Large intestine (tissue), 3 donors: Measurements from ENCODE around the gene ATRNL1. TPM values are rescaled to one million over a fixed set of nuclear protein-coding genes. Genes with fewer than 3 reads are reported as not detected.
"Not testable (repeated sequence)": the region's sequence is repeated elsewhere in the genome, so short reads cannot be mapped to it uniquely, and the experiment has no call there.

Source experiments
- DNase-seq, 2 donors: peaks; one replicate each; pipeline versions ENCODE4 v3.0.0 to v3.0.0-alpha.2; 2013
- H3K27ac ChIP-seq: one replicate; pipeline ENCODE4 v1.5.1; 2013; ENCODE audit warnings: low read length
- H3K27me3 ChIP-seq: 2 replicates; pipeline ENCODE4 v1.6.1; 2013; ENCODE audit warnings: low read length; ENCODE audit not compliant: control insufficient read depth, insufficient read depth
- H3K36me3 ChIP-seq: 2 replicates; pipeline ENCODE4 v1.6.1; 2013; ENCODE audit warnings: low read length; ENCODE audit not compliant: control insufficient read depth, insufficient read depth
- H3K4me1 ChIP-seq: one replicate; pipeline ENCODE4 v1.6.1; 2013; ENCODE audit warnings: low read length; ENCODE audit not compliant: control insufficient read depth, insufficient read depth
- H3K4me3 ChIP-seq: one replicate; pipeline ENCODE4 v1.5.1; 2013; ENCODE audit warnings: low read length
- H3K9me3 ChIP-seq: one replicate; pipeline ENCODE4 v1.6.1; 2013; ENCODE audit warnings: mild to moderate bottlenecking, low read depth, low read length, moderate library complexity; ENCODE audit not compliant: control insufficient read depth
- WGBS: methylation state at CpG from one replicate; pipeline ENCODE4 v1.1.5; 2013; ENCODE audit warnings: low lambda C conversion rate; ENCODE audit not compliant: insufficient coverage; 5-methylcytosine and 5-hydroxymethylcytosine counted together
- polyA plus RNA-seq: library from polyadenylated mRNA; unstranded; fragments of 120-200 nt; gene quantifications from one replicate; pipeline ENCODE4 v1.2.1, GENCODE V29; 2013

Gene ATRNL1
- polyA plus RNA-seq, 1 donor: 2.6 TPM

DNA sequence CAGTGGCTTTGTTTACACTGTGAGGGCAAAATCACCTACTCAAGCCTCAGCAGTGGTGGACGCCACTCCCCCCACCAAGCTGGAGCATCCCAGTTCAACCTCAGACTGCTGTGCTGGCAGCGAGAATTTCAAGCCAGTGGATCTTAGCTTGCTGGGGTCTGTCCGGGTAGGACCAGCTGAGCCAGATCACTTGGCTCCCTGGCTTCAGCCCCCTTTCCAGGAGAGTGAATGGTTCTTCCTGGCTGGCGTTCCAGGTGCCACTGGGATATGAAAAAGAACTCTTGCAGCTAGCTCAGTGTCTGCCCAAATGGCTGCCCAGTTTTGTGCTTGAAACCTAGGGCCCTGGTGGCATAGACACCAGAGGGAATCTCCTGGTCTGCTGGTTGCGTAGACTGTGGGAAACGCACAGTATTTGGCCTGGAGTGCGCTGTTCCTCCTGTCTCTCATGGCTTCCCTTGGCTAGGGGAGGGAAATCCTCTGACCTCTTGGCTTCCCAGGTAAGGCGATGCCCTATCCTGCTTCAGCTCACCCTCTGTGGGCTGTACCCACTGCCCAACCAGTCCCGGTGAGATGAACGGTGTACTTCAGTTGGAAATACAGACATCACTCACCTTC, 398.5 kb downstream of the ATRNL1 start:
- Histone ChIP-seq H3K9me3 (no peaks in the 10 kb centered on the region), H3K4me1 (no peaks in the 10 kb centered on the region), H3K27ac (no peak overlapping the region), H3K4me3 (no peak overlapping the region), H3K36me3 (no peaks in the 10 kb centered on the region), H3K27me3 (no peaks in the 10 kb centered on the region)
- no peak for DNase-seq
- no CpG with 5 or more reads among the region's 10 CpGs for WGBS

DNA sequence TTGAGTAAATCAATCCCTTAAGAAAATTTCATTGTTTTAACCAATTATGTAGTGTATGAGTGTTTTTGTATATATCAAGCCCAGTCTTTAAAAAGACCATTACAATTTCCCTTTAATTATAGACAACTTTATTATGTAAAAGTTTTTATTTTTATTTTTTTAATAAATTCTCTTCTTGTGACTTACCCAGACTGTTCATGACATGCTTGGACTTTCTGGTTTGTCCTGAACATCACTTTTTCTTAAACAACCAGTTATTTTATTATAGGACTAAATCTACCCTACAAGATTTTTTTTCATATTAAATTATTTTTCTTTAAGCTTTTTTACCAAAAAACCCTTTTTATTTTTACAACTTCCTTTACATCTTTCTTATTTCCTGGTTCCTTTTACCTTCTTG, 410.4 kb downstream of the ATRNL1 start:
- no peaks in the 10 kb centered on the region for H3K4me1 ChIP-seq
- H3K4me3 ChIP-seq: no peak overlapping the region
- H3K36me3 ChIP-seq: no peaks in the 10 kb centered on the region
- no peak for DNase-seq
- H3K27ac ChIP-seq: no peak overlapping the region
- no peaks in the 10 kb centered on the region for H3K27me3 ChIP-seq
- no peaks in the 10 kb centered on the region for H3K9me3 ChIP-seq

DNA sequence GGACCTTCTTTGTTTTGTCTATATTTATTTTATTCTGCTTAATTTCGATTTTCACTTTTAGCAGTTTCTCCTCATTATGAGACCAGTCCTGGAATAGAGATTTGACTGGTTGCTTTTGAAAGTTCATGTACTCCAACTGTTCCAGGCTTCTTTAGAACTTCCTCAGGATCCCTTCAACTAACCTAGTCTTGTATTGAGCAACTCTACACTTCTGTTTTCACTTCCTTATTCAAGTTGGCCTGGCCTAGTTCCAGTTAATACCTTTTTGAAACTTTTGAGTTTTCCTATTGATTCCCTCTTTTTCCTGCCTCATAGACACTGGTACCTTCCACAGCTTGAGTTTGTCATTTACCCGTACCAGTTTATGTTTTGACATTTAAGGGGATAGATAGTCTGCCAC, 421.7 kb downstream of the ATRNL1 start:
- Histone ChIP-seq H3K36me3 (no peaks in the 10 kb centered on the region), H3K27ac (no peak overlapping the region), H3K4me1 (no peaks in the 10 kb centered on the region), H3K27me3 (no peaks in the 10 kb centered on the region), H3K4me3 (no peak overlapping the region), H3K9me3 (no peaks in the 10 kb centered on the region)
- WGBS: 89% methylated on average over 2 of the region's 2 CpGs
- DNase-seq: no peak

DNA sequence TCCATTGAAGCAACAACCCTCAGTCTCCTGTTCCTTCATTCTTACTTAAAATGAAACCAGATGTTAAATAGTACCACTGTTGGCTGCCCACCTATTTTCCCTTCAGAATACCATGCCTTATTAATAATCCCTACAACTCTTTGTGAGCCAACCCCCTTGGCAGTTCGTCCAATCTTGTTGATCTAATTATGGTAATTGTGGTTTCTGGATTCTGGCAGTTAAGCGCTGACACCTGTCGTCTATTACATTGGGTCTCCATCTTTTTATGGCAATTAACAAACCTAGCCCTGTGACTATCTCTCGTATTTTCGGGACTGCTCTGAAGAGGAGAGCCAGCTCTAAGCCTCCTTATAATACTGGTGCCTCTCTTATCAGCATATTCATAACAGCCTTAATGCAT, 432.0 kb downstream of the ATRNL1 start:
- H3K36me3 ChIP-seq: no peaks in the 10 kb centered on the region
- WGBS: 100% methylated on average over 3 of the region's 5 CpGs
- DNase-seq: no peak

DNA sequence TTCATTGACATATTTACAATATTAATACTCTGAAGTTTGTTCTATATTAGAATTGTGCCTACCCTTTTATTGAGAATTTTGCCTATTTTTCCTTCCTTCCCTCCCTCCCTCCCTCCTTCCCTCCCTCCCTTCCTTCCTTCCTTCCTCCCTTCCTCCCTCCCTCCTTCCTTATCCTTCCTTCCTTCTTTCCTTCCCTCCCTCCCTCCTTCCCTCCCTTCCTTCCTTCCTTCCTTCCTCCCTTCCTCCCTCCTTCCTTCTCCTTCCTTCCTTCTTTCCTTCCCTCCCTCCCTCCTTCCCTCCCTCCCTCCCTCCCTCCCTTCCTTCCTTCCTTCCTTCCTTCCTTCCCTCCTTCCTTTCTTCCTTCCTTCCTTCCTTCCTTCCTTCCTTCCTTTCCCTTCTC, 434.5 kb downstream of the ATRNL1 start:
- H3K4me1 ChIP-seq, H3K9me3 ChIP-seq, H3K36me3 ChIP-seq, H3K27me3 ChIP-seq, DNase-seq, H3K4me3 ChIP-seq, H3K27ac ChIP-seq: not testable (repeated sequence)

More for the DNA sequence above, 432.0 kb downstream of the ATRNL1 start:
- no peaks in the 10 kb centered on the region for H3K4me1 ChIP-seq
- H3K4me3 ChIP-seq: no peak overlapping the region
- H3K9me3 ChIP-seq: no peaks in the 10 kb centered on the region
- H3K27me3 ChIP-seq: no peaks in the 10 kb centered on the region
- no peak overlapping the region for H3K27ac ChIP-seq

DNA sequence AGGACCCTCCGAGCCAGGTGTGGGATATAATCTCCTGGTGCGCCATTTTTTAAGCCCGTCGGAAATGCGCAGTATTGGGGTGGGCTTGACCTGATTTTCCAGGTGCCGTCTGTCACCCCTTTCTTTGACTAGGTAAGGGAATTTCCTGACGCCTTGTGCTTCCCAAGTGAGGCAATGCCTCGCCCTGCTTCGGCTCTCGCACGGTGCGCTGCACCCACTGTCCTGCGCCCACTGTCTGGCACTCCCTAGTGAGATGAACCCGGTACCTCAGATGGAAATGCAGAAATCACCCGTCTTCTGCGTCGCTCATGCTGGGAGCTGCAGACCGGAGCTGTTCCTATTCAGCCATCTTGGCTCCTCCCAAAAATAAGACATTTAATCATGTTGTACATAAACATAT, 443.2 kb downstream of the ATRNL1 start:
- H3K27me3 ChIP-seq, H3K36me3 ChIP-seq, H3K4me1 ChIP-seq, H3K27ac ChIP-seq, H3K4me3 ChIP-seq, DNase-seq, H3K9me3 ChIP-seq: not testable (repeated sequence)
- WGBS: no CpG with 5 or more reads among the region's 18 CpGs

DNA sequence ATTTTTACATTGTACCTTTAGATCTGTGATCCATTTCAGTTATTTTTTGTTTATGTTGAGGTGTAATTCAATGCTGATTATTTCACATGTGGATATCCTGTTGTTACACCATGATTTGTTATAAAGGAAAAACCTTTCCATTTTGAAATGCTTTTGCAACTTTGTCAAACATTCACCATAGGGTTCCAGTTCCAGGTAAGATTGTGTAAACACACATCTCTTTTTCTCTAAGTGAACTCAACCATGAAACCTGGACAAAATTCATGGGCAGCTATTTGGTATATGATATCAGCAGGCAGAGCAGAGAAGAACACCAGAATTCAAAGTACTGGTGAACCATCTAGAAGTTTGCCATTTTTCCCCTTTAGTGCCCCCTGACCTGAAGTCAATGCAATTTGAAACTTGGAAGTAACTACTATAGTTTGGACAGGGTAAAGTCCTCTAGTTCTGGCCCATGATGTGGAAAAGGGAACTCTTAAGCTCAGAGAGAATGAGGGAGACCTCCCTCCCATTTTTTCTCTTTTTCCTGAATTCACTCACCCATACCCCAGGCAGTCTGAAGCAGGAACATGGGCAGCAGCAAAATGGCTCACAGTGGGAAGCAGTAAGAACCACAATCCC, 446.1 kb downstream of the ATRNL1 start:
- Histone ChIP-seq H3K9me3 (no peaks in the 10 kb centered on the region), H3K4me3 (no peak overlapping the region), H3K4me1 (no peaks in the 10 kb centered on the region), H3K27ac (no peak overlapping the region), H3K27me3 (no peaks in the 10 kb centered on the region), H3K36me3 (no peaks in the 10 kb centered on the region)
- DNase-seq: no peak

DNA sequence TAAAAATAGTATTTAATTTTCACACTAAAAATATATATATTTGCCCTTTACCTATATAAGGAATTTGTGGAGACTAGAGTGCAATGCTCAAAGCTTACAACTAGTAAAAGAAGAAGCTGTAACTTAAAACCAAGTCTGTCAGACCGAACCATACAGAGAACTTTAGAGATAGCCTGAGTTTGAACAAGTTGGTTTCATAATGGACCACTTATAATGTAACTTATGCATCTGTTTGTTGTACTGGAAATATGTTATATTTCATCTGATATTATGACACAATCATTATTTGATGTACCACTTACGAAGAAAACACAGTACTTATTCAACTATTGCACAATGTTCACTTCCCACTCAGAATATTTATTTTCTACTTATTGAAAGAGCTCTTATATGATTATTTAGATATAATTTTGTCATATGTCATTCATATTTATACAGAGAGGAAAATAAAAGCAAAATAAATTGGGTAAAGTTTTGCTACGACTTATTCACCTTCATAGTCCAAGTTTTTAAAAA, 462.8 kb downstream of the ATRNL1 start:
- WGBS: 75% methylated on average over 2 of the region's 3 CpGs

DNA sequence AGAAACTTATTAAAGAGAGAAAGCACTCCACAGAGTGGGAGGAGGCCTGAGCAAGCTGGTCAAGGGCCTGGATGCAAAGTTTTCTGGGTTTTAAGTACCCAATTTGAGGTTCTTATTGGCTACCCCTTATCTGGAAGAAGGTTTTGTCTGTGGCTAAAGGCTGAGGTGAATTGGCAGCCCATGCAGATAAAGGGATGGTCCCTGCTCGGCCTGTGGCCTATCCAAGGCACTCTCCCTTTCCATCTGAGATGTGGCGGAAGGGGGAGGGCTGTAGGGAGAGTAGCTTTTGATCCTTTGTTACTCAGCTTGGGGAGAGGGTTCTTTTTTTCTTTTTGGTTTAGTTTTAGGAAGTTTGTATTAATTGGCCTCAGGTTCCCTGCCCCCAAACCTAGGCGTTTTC, 465.1 kb downstream of the ATRNL1 start:
- no CpG with 5 or more reads among the region's 3 CpGs for WGBS
- no peaks in the 10 kb centered on the region for H3K4me1 ChIP-seq
- no peaks in the 10 kb centered on the region for H3K27me3 ChIP-seq
- no peak for DNase-seq
- no peak overlapping the region for H3K27ac ChIP-seq
- no peak overlapping the region for H3K4me3 ChIP-seq
- H3K36me3 ChIP-seq: no peaks in the 10 kb centered on the region
- H3K9me3 ChIP-seq: no peaks in the 10 kb centered on the region

More for the DNA sequence above, 462.8 kb downstream of the ATRNL1 start:
- Histone ChIP-seq H3K4me1 (no peaks in the 10 kb centered on the region), H3K36me3 (no peaks in the 10 kb centered on the region), H3K4me3 (no peak overlapping the region), H3K9me3 (no peaks in the 10 kb centered on the region), H3K27ac (no peak overlapping the region), H3K27me3 (no peaks in the 10 kb centered on the region)
- DNase-seq: no peak

DNA sequence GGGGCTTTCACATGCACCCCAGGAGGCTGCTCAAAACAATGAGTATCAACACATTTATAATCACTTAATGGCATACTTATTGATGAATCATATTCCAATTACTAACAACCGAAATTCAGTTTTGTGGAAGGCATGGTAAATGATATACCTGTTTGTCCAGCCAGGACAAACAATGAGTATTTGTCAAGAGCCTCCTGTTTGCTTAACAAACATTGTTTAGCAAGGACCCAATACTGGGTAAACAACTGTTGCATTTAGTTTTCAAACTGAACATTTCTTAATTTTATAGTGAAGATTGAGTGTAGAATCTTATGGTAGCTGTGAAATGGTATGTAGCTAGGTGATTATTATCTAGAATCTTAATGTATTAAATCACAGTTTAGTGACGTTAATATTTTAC, 473.7 kb downstream of the ATRNL1 start:
- no peak overlapping the region for H3K27ac ChIP-seq
- no peaks in the 10 kb centered on the region for H3K36me3 ChIP-seq
- WGBS: 33% methylated on average over 1 of the region's 2 CpGs
- DNase-seq: no peak
- H3K4me1 ChIP-seq: no peaks in the 10 kb centered on the region
- H3K9me3 ChIP-seq: no peaks in the 10 kb centered on the region
- no peak overlapping the region for H3K4me3 ChIP-seq
- H3K27me3 ChIP-seq: no peaks in the 10 kb centered on the region
